ENCODE data around the gene GTF2IRD1. TPM values are rescaled to one million over a fixed set of nuclear protein-coding genes. Genes with fewer than 3 reads are reported as not detected.

Gene GTF2IRD1
- total RNA-seq, 1 experiment from 2014 or later, result not detected

- Histone ChIP-seq H3K27me3 (ENCODE audit: low read length) (peaks cover 2% of the 10 kb centered on the region; the same call in 1 of the 2 replicates), H3K4me3 (ENCODE audit: low read length) (no peak overlapping the region), H3K36me3 (ENCODE audit: insufficient read depth, low read length) (no peaks in the 10 kb centered on the region), H3K4me1 (ENCODE audit: low read length) (peaks cover 7% of the 10 kb centered on the region), H3K9me2 (replicated peaks; ENCODE audit: insufficient read depth, low read length) (no peaks in the 10 kb centered on the region), H3K9me3 (ENCODE audit: low read length) (no peaks in the 10 kb centered on the region), H3K27ac (ENCODE audit: low read length) (no peak overlapping the region), H3K4me2 (ENCODE audit: low read depth, low read length, poor library complexity, severe bottlenecking) (no peak overlapping the region), H2AFZ (ENCODE audit: low read length) (no peak overlapping the region), H3K79me2 (ENCODE audit: low read length) (no peaks in the 10 kb centered on the region), H3K9ac (ENCODE audit: low read length) (no peak overlapping the region), H4K20me1 (ENCODE audit: insufficient read depth, low read depth, low read length) (no peaks in the 10 kb centered on the region)
- DNase-seq, result no peak
These were observed 44.6 kb downstream of the GTF2IRD1 start for GRCh38 chr7:74498354-74498753.

GRCh38 chr7:74498996-74499834, 45.5 kb downstream of the GTF2IRD1 start:
- Histone ChIP-seq H3K4me2 (ENCODE audit: low read depth, low read length, poor library complexity, severe bottlenecking) (no peak overlapping the region), H3K9me2 (replicated peaks; ENCODE audit: insufficient read depth, low read length) (no peaks in the 10 kb centered on the region), H3K79me2 (ENCODE audit: low read length) (no peaks in the 10 kb centered on the region), H3K4me3 (ENCODE audit: low read length) (no peak overlapping the region), H3K4me1 (ENCODE audit: low read length) (peaks cover 7% of the 10 kb centered on the region), H4K20me1 (ENCODE audit: insufficient read depth, low read depth, low read length) (no peaks in the 10 kb centered on the region), H3K27ac (ENCODE audit: low read length) (no peak overlapping the region), H3K36me3 (ENCODE audit: insufficient read depth, low read length) (no peaks in the 10 kb centered on the region), H3K27me3 (ENCODE audit: low read length) (peaks cover 2% of the 10 kb centered on the region; the same call in 1 of the 2 replicates), H3K9ac (ENCODE audit: low read length) (no peak overlapping the region), H2AFZ (ENCODE audit: low read length) (no peak overlapping the region), H3K9me3 (ENCODE audit: low read length) (no peaks in the 10 kb centered on the region)
- no peak for DNase-seq

- Histone ChIP-seq H3K4me2 (ENCODE audit: low read depth, low read length, poor library complexity, severe bottlenecking) (no peak overlapping the region), H3K9me2 (replicated peaks; ENCODE audit: insufficient read depth, low read length) (no peaks in the 10 kb centered on the region), H3K27me3 (ENCODE audit: low read length) (peaks cover 2% of the 10 kb centered on the region; the same call in 1 of the 2 replicates), H3K4me3 (ENCODE audit: low read length) (no peak overlapping the region), H3K9ac (ENCODE audit: low read length) (no peak overlapping the region), H3K79me2 (ENCODE audit: low read length) (no peaks in the 10 kb centered on the region), H3K9me3 (ENCODE audit: low read length) (no peaks in the 10 kb centered on the region), H3K4me1 (ENCODE audit: low read length) (peaks cover 7% of the 10 kb centered on the region), H4K20me1 (ENCODE audit: insufficient read depth, low read depth, low read length) (no peaks in the 10 kb centered on the region), H3K27ac (ENCODE audit: low read length) (no peak overlapping the region), H2AFZ (ENCODE audit: low read length) (no peak overlapping the region), H3K36me3 (ENCODE audit: insufficient read depth, low read length) (no peaks in the 10 kb centered on the region)
- no peak for DNase-seq
These were observed 46.2 kb downstream of the GTF2IRD1 start for GRCh38 chr7:74499835-74500388.

- H2AFZ ChIP-seq (ENCODE audit: low read length), result no peak overlapping the region
- H3K4me2 ChIP-seq (ENCODE audit: low read depth, low read length, poor library complexity, severe bottlenecking), result no peak overlapping the region
- H3K9me3 ChIP-seq (ENCODE audit: low read length), result no peaks in the 10 kb centered on the region
- H3K9ac ChIP-seq (ENCODE audit: low read length), result no peak overlapping the region
- DNase-seq, result no peak
- no peak overlapping the region for H3K4me3 ChIP-seq (ENCODE audit: low read length)
- no peaks in the 10 kb centered on the region for H4K20me1 ChIP-seq (ENCODE audit: insufficient read depth, low read depth, low read length)
- H3K79me2 ChIP-seq (ENCODE audit: low read length), result no peaks in the 10 kb centered on the region
- H3K27me3 ChIP-seq (ENCODE audit: low read length), result peaks cover 2% of the 10 kb centered on the region; the same call in 1 of the 2 replicates
- peaks cover 7% of the 10 kb centered on the region for H3K4me1 ChIP-seq (ENCODE audit: low read length)
- no peaks in the 10 kb centered on the region for H3K9me2 ChIP-seq (replicated peaks; ENCODE audit: insufficient read depth, low read length)
- H3K27ac ChIP-seq (ENCODE audit: low read length), result no peak overlapping the region
- no peaks in the 10 kb centered on the region for H3K36me3 ChIP-seq (ENCODE audit: insufficient read depth, low read length)
These were observed 47.6 kb downstream of the GTF2IRD1 start for GRCh38 chr7:74501298-74501697.

- no peaks in the 10 kb centered on the region for H3K9me3 ChIP-seq (ENCODE audit: low read length)
- H3K9me2 ChIP-seq (replicated peaks; ENCODE audit: insufficient read depth, low read length), result no peaks in the 10 kb centered on the region
- no peaks in the 10 kb centered on the region for H4K20me1 ChIP-seq (ENCODE audit: insufficient read depth, low read depth, low read length)
- no peak overlapping the region for H3K4me2 ChIP-seq (ENCODE audit: low read depth, low read length, poor library complexity, severe bottlenecking)
- H3K27ac ChIP-seq (ENCODE audit: low read length), result no peak overlapping the region
- no peak for DNase-seq
- peaks cover 2% of the 10 kb centered on the region; the same call in 1 of the 2 replicates for H3K27me3 ChIP-seq (ENCODE audit: low read length)
- H3K79me2 ChIP-seq (ENCODE audit: low read length), result no peaks in the 10 kb centered on the region
- H3K4me3 ChIP-seq (ENCODE audit: low read length), result no peak overlapping the region
- H3K36me3 ChIP-seq (ENCODE audit: insufficient read depth, low read length), result no peaks in the 10 kb centered on the region
- H2AFZ ChIP-seq (ENCODE audit: low read length), result no peak overlapping the region
- H3K9ac ChIP-seq (ENCODE audit: low read length), result no peak overlapping the region
- peaks cover 7% of the 10 kb centered on the region for H3K4me1 ChIP-seq (ENCODE audit: low read length)
These were observed 48.6 kb downstream of the GTF2IRD1 start for GRCh38 chr7:74502216-74502891.

- no peak overlapping the region for H2AFZ ChIP-seq (ENCODE audit: low read length)
- no peaks in the 10 kb centered on the region for H4K20me1 ChIP-seq (ENCODE audit: insufficient read depth, low read depth, low read length)
- no peaks in the 10 kb centered on the region for H3K9me2 ChIP-seq (replicated peaks; ENCODE audit: insufficient read depth, low read length)
- no peaks in the 10 kb centered on the region for H3K9me3 ChIP-seq (ENCODE audit: low read length)
- no peak overlapping the region for H3K4me3 ChIP-seq (ENCODE audit: low read length)
- H3K36me3 ChIP-seq (ENCODE audit: insufficient read depth, low read length), result no peaks in the 10 kb centered on the region
- no peak overlapping the region for H3K9ac ChIP-seq (ENCODE audit: low read length)
- DNase-seq, result no peak
- H3K79me2 ChIP-seq (ENCODE audit: low read length), result no peaks in the 10 kb centered on the region
- H3K4me1 ChIP-seq (ENCODE audit: low read length), result peaks cover 7% of the 10 kb centered on the region
- peaks cover 2% of the 10 kb centered on the region; the same call in 1 of the 2 replicates for H3K27me3 ChIP-seq (ENCODE audit: low read length)
- no peak overlapping the region for H3K27ac ChIP-seq (ENCODE audit: low read length)
- no peak overlapping the region for H3K4me2 ChIP-seq (ENCODE audit: low read depth, low read length, poor library complexity, severe bottlenecking)
These were observed 49.4 kb downstream of the GTF2IRD1 start for GRCh38 chr7:74503061-74503460.

GRCh38 chr7:74503943-74504342, 50.2 kb downstream of the GTF2IRD1 start:
- no peak overlapping the region for H3K4me3 ChIP-seq (ENCODE audit: low read length)
- no peak overlapping the region for H2AFZ ChIP-seq (ENCODE audit: low read length)
- H4K20me1 ChIP-seq (ENCODE audit: insufficient read depth, low read depth, low read length), result no peaks in the 10 kb centered on the region
- H3K4me1 ChIP-seq (ENCODE audit: low read length), result peaks cover 7% of the 10 kb centered on the region
- H3K9ac ChIP-seq (ENCODE audit: low read length), result no peak overlapping the region
- no peaks in the 10 kb centered on the region for H3K79me2 ChIP-seq (ENCODE audit: low read length)
- DNase-seq, result no peak
- H3K27me3 ChIP-seq (ENCODE audit: low read length), result peaks cover 2% of the 10 kb centered on the region; the same call in 1 of the 2 replicates
- no peaks in the 10 kb centered on the region for H3K36me3 ChIP-seq (ENCODE audit: insufficient read depth, low read length)
- no peaks in the 10 kb centered on the region for H3K9me2 ChIP-seq (replicated peaks; ENCODE audit: insufficient read depth, low read length)
- H3K4me2 ChIP-seq (ENCODE audit: low read depth, low read length, poor library complexity, severe bottlenecking), result no peak overlapping the region
- no peak overlapping the region for H3K27ac ChIP-seq (ENCODE audit: low read length)
- H3K9me3 ChIP-seq (ENCODE audit: low read length), result no peaks in the 10 kb centered on the region

Measured in Karpas-422 (cell line).